ENCODE data around the gene CSNK1E. TPM values are rescaled to one million over a fixed set of nuclear protein-coding genes. Genes with fewer than 3 reads are reported as not detected.
"Not testable (repeated sequence)": the region's sequence is repeated elsewhere in the genome, so short reads cannot be mapped to it uniquely, and the experiment has no call there.

The CSNK1E gene
- total RNA-seq: 122 TPM

DNA sequence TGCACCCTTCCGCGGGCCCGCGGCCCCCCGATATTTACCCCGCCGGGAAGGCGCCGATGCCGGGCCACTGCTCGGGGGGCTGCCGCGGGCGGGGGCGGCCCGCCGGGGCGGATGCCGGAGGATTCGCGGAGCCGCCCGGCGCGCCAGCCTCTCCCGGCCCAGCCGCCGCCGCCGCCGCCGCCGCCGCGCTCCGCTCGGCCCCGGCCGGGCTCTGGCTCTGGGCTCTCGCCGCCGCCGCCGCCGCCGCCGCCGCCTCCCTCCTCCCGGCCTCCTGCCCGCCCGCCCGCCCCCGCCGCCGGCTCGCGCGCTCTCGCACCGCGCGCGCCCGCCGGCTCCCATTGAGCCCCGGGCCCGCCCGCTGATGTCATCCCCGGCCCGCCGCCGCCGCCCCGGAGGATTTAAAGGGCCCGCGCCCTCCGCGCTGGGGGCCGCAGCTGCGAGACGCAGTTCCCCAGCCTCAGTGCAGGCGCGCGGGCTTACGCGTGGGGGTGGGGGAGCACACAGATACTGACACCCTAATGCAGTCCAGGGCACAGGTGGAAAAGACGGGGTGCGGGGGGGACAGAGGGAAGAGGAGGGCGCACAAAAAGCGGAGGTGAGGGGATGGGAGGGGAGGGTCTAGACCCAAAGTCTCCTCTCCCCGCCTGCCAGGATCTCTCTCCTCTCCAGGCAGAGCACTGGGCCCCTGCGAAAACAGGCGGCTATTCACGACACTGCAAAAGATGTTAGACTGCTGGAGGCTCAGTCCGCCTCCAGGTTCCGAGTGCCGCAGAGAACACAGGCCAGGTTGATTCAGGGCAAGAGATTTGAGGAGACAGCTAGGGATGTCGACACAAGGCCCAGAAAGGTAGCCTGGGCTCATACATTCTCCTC lies at the start of gene CSNK1E:
CSNK1E (minus strand) TSS at position 312 of the 873 bp plus-strand sequence. CDS start 3,276 bp downstream, outside the sequence.
- DNase-seq (ENCODE audit: low read depth in 2 of 3, low spot score in 2 of 3): peak in 2 of 3 donors; percentile 64 to 76

GRCh38 chr22:38365829-38366228 lies 48.6 kb upstream of the CSNK1E start:
- DNase-seq (ENCODE audit: low read depth in 2 of 3, low spot score in 2 of 3): not testable (repeated sequence)

GRCh38 chr22:38365174-38365573 lies 47.9 kb upstream of the CSNK1E start:
- not testable (repeated sequence) for DNase-seq (ENCODE audit: low read depth in 2 of 3, low spot score in 2 of 3)

GRCh38 chr22:38360560-38360959 lies 43.3 kb upstream of the CSNK1E start:
- not testable (repeated sequence) for DNase-seq (ENCODE audit: low read depth in 2 of 3, low spot score in 2 of 3)

- not testable (repeated sequence) for DNase-seq (ENCODE audit: low read depth in 2 of 3, low spot score in 2 of 3)
Measured at GRCh38 chr22:38359817-38360216, 42.6 kb upstream of the CSNK1E start.

DNA sequence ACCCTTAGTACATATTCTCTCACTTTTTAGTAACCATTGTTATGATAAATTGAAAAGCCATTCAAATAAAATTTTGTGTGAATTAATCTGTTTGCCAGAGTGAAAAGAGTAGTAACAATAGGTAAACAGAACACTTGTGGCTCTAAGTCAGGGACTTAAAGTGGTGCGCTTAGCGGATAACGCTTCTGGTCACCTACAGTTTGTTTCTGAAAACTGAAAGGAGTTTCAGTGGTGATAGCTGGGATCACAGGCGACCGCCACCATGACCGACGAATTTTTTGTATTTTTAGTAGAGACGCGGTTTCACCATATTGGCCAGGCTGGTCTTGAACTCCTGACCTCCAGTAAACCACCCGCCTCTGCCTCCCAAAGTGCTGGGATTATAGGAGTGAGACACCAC lies 40.7 kb upstream of the CSNK1E start:
- not testable (repeated sequence) for DNase-seq (ENCODE audit: low read depth in 2 of 3, low spot score in 2 of 3)

DNA sequence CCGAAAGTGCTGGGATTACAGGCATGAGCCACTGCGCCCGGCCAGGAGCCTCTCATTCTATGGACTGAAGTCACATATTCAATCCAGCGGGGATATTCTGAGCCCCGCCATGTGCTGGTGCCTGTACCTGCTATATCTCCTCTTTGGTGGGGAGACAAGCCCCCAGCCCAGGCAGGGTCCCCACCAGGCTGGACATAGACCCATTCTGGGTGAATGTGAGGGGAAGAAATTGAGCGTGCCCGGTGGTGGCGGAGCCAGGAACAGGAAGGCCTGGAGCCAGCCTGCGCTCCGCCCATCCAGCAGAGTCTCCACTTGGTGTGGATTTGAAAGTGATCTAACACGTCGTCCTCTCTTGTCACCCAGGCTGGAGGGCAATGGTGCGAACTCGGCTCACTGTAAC lies 38.0 kb upstream of the CSNK1E start:
- DNase-seq (ENCODE audit: low read depth in 2 of 3, low spot score in 2 of 3): no peak

- no peak for DNase-seq (ENCODE audit: low read depth in 2 of 3, low spot score in 2 of 3)
Measured at GRCh38 chr22:38353701-38354100, 36.5 kb upstream of the CSNK1E start.

DNA sequence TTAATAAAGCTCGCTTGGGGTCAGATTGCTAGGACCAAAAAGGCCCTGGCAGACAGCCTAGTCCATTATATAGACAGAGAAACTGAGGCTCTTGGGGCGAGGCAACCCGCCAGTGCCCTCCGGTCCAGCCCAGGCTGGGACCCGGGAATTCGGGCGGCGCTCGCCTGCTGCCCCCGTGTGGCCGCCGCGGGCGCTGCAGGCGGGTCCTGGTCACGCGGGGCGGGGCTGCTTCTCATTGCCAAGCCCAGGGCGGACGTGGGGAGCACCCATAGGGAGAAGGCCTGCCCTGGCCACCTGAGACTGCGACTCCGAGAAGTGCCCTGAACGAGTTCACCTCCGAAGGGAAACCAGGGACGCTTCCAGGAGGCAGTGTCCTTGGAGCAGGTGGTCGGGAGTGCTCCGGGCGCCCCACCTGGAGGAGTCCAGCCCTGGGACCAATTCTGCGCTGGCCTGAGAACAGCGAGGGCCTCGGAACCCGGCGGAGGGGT lies 36.0 kb upstream of the CSNK1E start:
- peak; percentile 40 to 55 (median 55) for DNase-seq (ENCODE audit: low read depth in 2 of 3, low spot score in 2 of 3)

- DNase-seq (ENCODE audit: low read depth in 2 of 3, low spot score in 2 of 3): no peak
Measured at GRCh38 chr22:38352436-38352835, 35.2 kb upstream of the CSNK1E start.

- no peak for DNase-seq (ENCODE audit: low read depth in 2 of 3, low spot score in 2 of 3)
Measured at GRCh38 chr22:38350444-38351359, 33.5 kb upstream of the CSNK1E start.

- no peak for DNase-seq (ENCODE audit: low read depth in 2 of 3, low spot score in 2 of 3)
Measured at GRCh38 chr22:38348751-38349496, 31.7 kb upstream of the CSNK1E start.

- no peak for DNase-seq (ENCODE audit: low read depth in 2 of 3, low spot score in 2 of 3)
Measured at GRCh38 chr22:38347944-38348750, 30.9 kb upstream of the CSNK1E start.

DNA sequence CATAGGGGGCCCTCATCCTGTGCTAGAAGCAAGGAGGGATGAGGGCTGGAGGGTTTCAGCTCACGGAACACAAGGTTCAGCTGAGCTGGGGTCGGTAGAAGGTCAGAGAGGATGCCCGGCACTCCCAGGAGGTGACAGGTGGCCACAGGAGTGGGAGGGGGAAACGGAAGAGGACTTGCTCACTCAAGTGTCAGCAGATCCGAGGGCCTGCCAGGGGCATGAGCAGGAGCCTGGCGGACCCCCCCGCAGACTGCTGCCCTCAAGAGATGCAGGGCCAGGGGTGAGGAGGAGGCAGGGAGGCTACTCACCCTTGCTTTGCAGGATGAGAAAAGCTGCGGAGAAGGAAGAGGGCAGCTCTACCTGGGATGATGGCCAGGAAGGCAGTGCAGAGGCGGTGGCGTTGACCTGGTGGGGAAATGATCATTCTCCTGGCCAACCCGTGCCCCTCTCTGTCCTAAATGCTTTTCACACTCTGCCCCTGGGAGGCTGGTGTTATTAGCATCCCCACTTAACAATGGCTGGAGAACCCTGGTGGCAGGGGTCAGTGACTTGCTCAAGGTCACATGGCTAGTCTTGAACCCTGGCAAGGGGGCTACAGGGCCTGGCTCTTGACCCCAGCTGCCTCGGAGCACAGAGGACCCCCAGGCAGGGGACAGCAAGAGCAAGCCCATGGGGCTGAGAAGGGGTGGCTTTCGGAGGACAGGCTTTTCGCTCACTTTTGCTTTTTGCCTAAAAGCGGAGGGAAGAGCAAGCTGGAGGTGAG lies 30.1 kb upstream of the CSNK1E start:
- no peak for DNase-seq (ENCODE audit: low read depth in 2 of 3, low spot score in 2 of 3)

- DNase-seq (ENCODE audit: low read depth in 2 of 3, low spot score in 2 of 3): no peak
Measured at GRCh38 chr22:38346506-38346905, 29.3 kb upstream of the CSNK1E start.

DNA sequence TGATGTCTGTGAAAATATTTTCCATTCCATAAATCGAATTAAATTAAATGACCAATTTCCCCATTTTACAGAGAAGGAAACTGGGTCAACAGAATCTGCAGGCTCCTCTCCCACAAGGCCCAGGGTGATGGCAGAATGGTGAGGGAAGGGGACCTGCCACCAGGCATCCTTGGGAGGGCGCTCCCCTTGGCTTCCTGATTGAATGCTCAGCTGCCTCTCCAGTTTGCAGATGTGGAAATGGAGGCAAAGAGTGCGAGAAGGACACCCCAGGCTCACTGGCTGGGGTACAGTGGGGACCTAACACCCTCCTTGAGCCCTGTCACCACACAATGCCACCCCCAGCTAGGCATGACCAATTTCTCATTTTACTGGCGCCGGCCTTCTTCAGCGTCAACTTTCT lies 28.5 kb upstream of the CSNK1E start:
- no peak for DNase-seq (ENCODE audit: low read depth in 2 of 3, low spot score in 2 of 3)

DNA sequence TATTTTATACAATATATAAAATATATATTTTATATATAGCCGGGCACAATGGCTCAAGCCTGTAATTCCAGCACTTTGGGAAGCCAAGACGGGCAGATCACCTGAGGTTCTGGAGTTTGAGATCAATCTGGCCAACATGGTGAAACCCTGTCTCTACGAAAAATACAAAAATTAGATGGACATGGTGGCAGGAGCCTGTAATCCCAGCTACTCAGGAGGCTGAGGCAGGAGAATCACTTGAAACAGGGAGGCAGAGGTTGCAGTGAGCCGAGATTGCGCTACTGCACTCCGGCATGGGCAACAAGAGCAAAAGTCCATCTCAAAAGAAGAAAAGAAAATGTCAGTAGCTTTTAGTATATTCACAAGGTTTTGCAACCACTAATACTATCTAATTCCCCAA lies 22.7 kb upstream of the CSNK1E start:
- DNase-seq (ENCODE audit: low read depth in 2 of 3, low spot score in 2 of 3): not testable (repeated sequence)

- peak in 1 of 3 donors; percentile 29 for DNase-seq (ENCODE audit: low read depth in 2 of 3, low spot score in 2 of 3)
Measured at GRCh38 chr22:38338772-38339379, 21.6 kb upstream of the CSNK1E start.
